Activated naive CD4-positive, alpha-beta T cell treated with anti-CD3 and anti-CD28 coated beads, Interleukin-2, amount 50 U/mL, for 72 hours (primary cell): ENCODE results near the gene ZNF26. TPM values are rescaled to one million over a fixed set of nuclear protein-coding genes. Genes with fewer than 3 reads are reported as not detected.
A peak's percentile ranks its signal among the peaks of the same experiment; 100 is the strongest.
"Not testable (repeated sequence)": the region's sequence is repeated elsewhere in the genome, so short reads cannot be mapped to it uniquely, and the experiment has no call there.

ENCODE experiments used
- ATAC-seq, 2 donors: fragments of 150-1000 bp; cut with Tn5 transposase; 2 replicates each; pipeline ENCODE4 v1.10.0; 2021; ENCODE audit warnings: mild to moderate bottlenecking in 2 of 2, moderate library complexity in 2 of 2
- DNase-seq, 2 donors: peaks; one replicate each; pipeline ENCODE4 v3.0.0; 2021 to 2022; ENCODE audit warnings: low spot score in 2 of 2
- H3K27ac Mint-ChIP-seq, 2 donors: one replicate each; pipeline ENCODE4 v1.8.0; 2022; ENCODE audit warnings: mild to moderate bottlenecking in 2 of 2, mixed read lengths in 2 of 2
- H3K36me3 Mint-ChIP-seq, 2 donors: one replicate each; pipeline ENCODE4 v1.8.0; 2022; ENCODE audit warnings: mixed read lengths in 2 of 2
- H3K9me3 Mint-ChIP-seq, 2 donors: one replicate each; pipeline ENCODE4 v1.8.0; 2022; ENCODE audit warnings: mixed read lengths in 2 of 2
- total RNA-seq, 2 donors: library from RNA; stranded (reverse); gene quantifications; one replicate each; pipeline ENCODE4 v1.2.3, GENCODE V29; 2022

ZNF26 gene, protein sequence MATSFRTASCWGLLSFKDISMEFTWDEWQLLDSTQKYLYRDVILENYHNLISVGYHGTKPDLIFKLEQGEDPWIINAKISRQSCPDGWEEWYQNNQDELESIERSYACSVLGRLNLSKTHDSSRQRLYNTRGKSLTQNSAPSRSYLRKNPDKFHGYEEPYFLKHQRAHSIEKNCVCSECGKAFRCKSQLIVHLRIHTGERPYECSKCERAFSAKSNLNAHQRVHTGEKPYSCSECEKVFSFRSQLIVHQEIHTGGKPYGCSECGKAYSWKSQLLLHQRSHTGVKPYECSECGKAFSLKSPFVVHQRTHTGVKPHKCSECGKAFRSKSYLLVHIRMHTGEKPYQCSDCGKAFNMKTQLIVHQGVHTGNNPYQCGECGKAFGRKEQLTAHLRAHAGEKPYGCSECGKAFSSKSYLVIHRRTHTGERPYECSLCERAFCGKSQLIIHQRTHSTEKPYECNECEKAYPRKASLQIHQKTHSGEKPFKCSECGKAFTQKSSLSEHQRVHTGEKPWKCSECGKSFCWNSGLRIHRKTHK
- total RNA-seq, result 10 to 100 TPM; 13.0 to 22.3 TPM

DNA sequence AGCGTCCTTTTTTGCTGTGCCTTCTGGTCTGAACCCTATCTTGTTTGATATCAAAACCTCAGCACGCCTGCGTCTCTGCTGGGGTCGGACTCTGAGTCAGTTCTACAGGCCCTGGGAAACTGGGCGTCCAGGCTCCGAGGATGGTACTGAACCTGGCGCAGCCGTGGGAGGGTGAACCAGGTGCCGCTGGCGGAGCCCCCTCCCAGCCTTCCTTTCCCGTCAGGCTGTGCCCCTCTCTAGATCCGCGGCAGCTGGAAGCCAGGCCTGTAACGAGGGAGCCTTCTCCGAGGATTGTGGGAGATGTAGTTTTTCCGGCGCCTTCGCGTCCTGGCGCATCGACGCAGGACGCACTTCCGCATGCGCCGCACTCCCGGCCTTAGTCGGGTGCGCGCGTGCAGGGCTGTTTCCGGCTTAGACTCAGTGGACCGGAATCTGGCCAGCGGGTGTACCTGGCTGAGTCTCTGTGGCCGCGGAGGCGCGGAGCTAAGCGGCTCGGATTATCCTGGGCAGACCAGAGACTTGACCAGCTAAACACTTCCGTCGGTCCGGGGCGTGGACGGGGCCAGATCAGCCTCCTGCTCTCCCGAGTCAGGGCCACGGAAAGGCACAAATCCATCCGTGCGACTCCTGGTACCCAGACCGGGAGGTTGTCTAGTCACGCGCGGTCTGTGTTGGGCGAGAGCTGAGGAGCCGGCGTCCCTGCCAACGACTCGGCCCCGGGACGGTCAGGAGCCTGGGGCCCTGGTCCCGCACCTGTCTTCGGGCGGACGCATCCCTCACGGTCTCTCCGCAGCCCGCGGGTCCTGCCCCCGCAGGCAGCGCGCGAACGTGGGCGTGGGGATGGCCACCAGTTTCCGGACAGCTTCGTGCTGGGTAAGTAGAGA lies at the start of gene ZNF26:
ZNF26 (plus strand) TSS at position 367 of the 884 bp plus-strand sequence; CDS start at position 841, 474 bp downstream.
- DNase-seq (peak; percentile 80 to 90), ATAC-seq (peak; percentile 98 to 99)
- Mint-ChIP-seq H3K9me3 (peaks cover 24 to 32% of the 10 kb centered on the region in 2 donors), H3K36me3 (peaks cover 50 to 66% of the 10 kb centered on the region in 2 donors), H3K27ac (peak within 1 kb of the TSS; percentile 94)

DNA sequence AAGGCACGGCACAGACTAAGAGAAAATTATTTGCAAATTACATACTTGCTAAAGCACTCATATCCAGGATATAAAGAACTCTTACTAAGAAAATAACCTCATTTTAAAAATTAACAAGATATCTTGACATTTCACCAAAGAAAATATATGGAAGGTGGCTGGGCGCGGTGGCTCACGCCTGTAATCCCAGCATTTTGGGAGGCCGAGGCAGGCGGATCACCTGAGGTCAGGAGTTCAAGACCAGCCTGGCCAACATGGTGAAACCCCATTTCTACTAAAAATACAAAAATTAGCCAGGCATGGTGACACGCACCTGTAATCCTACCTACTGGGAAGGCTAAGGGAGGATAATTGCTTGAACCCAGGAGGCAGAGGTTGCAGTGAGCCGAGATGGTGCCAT lies 49.2 kb upstream of the ZNF26 start:
- H3K36me3 Mint-ChIP-seq, result peaks cover 61 to 75% of the 10 kb centered on the region in 2 donors
- not testable (repeated sequence) for H3K27ac Mint-ChIP-seq, DNase-seq, ATAC-seq
- peaks cover 33 to 37% of the 10 kb centered on the region in 2 donors for H3K9me3 Mint-ChIP-seq

DNA sequence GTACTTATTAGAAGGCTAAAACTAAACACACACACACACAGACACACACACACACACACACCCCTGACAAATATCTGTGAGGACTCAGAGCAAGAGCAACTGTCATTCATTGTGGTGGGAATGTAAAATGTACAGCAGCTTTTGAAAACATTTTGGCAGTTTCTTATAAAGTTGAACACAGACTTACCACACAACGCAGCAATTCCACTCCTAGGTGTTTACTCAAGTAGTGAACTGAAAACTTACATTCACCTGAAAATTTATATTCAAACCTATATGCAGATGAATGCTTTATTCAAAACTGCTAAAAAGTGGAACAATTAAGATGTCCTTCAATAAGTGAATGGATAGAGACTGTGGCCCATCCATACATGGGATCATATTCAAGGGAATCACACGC lies 48.7 kb upstream of the ZNF26 start:
- DNase-seq, result no peak

DNA sequence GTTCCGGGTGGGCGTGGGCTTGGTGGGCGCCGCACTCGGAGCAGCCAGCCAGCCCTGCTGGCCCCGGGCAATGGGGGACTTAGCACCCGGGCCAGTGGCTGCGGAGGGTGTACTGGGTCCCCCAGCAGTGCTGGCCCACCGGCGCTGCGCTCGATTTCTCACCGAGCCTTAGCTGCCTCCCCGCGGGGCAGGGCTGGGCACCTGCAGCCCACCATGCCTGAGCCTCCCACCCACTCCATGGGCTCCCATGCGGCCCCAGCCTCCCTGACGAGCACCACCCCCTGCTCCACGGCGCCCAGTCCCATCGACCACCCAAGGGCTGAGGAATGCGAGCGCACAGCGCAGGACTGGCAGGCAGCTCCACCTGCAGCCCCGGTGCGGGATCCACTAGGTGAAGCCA lies 47.4 kb upstream of the ZNF26 start:
- H3K36me3 Mint-ChIP-seq, result peaks cover 59 to 75% of the 10 kb centered on the region in 2 donors
- H3K9me3 Mint-ChIP-seq, result peaks cover 37 to 40% of the 10 kb centered on the region in 2 donors
- ATAC-seq, DNase-seq, H3K27ac Mint-ChIP-seq: not testable (repeated sequence)

More for the DNA sequence above, 48.7 kb upstream of the ZNF26 start:
- H3K36me3 Mint-ChIP-seq, result peaks cover 61 to 75% of the 10 kb centered on the region in 2 donors
- H3K9me3 Mint-ChIP-seq, result peaks cover 37 to 40% of the 10 kb centered on the region in 2 donors
- no peak for ATAC-seq
- no peak overlapping the region for H3K27ac Mint-ChIP-seq

DNA sequence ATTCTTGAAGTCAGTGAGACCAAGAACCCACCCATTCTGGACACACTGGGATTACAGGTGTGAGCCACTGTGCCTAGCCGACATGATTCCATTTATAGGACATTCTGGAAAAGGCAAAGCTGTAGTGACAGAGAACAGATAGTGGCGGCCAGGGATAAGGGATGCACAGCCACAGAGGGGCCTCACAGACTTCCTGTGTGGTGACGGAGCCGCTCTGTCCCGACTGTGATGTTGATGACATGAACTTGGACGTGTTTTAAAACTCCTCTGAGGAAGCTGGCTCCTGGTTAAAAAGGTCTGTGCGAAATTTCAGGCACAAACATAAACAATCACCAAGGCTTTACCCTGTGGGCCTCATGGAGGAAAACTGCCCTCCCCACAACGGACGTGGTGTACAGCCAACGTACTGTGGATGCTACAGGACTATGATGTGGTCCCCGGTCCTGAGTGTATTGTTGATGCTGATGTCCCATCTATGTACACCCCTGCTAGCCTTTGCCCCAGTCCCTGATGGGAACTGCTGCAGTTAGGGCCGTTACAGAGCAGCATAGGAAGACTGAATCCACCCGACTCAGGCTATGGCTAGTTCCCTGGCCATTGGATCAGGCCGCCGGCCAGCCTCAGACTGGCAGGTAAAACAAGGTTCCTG lies 46.0 kb upstream of the ZNF26 start:
- DNase-seq (no peak), ATAC-seq (no peak)
- Mint-ChIP-seq H3K36me3 (peaks cover 62 to 75% of the 10 kb centered on the region in 2 donors), H3K27ac (no peak overlapping the region), H3K9me3 (peaks cover 29 to 33% of the 10 kb centered on the region in 2 donors)

DNA sequence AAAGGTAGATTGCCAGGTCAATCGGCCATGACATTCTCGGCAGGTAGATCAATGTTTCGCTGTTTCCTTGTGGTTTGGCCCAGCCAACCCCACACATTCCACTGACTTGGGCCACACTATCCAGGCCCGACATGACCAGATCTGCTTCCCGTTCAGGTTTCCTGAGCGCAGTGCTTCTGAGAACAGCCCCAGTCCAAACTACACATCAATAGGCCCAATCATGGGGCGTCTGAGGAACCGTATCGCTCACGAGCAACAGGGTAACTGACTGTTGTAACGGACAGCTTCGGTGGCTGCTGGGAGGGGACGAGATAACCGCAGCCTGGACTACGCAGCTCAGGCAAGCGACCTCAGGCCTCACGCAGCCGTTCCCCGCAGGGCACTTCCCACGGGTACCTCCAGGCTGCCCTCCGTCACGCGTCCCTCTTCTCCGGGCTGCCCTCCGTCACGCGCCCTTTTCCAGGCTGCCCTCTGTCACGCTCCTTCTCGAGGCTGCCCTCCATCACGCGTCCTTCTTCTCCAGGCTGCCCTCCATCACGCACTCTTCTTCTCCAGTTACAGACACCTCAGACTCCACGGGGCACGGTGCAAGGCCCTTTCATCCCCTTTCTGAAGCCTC lies 44.7 kb upstream of the ZNF26 start:
- Mint-ChIP-seq H3K9me3 (peaks cover 29 to 33% of the 10 kb centered on the region in 2 donors), H3K36me3 (peaks cover 67 to 77% of the 10 kb centered on the region in 2 donors), H3K27ac (no peak overlapping the region)
- ATAC-seq (no peak), DNase-seq (no peak)

DNA sequence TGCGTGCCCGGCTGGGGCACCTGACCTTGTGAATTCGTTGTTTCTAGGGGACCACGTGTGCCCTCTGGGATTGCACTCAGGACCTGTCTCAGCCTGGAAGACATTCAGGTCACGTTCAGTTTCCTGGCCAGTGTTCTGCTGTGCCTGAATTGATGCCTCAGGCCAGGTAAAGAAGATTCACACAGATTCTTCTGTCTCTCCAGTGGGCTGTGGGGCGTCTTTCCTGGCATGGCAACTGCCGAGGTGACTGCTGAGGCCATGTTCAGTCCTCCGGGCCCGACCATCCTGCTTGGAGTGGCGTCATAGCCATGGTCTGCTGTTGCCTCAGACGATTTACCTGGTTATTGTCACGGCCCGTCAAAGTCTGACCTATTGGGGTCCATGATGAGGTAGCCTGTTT lies 43.6 kb upstream of the ZNF26 start:
- Mint-ChIP-seq H3K27ac (no peak overlapping the region), H3K9me3 (peaks cover 27% of the 10 kb centered on the region in 2 donors), H3K36me3 (peaks cover 65 to 78% of the 10 kb centered on the region in 2 donors)
- DNase-seq (no peak), ATAC-seq (no peak)

DNA sequence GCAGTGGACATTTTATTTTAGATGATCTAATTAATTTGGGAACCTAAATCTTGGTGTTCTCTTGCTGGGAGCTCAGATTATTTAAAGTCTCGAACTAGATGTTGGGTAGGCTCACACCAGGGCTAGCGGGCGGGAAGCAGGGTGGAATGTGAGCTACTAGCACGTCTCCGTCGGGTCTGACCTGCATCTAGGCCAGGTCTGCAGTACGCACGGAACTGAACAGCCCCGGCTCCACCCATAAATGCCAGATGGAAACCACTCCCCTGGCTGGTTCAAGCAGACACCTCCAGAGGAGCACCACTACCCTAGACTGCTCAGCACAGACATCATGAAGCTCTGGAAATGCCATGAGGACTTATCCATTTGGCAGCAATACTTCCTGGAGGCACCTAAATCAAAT lies 40.4 kb upstream of the ZNF26 start:
- Mint-ChIP-seq H3K27ac (no peak overlapping the region), H3K9me3 (peaks cover 26 to 36% of the 10 kb centered on the region in 2 donors), H3K36me3 (peaks cover 61 to 70% of the 10 kb centered on the region in 2 donors)
- no peak for ATAC-seq
- DNase-seq, result no peak

DNA sequence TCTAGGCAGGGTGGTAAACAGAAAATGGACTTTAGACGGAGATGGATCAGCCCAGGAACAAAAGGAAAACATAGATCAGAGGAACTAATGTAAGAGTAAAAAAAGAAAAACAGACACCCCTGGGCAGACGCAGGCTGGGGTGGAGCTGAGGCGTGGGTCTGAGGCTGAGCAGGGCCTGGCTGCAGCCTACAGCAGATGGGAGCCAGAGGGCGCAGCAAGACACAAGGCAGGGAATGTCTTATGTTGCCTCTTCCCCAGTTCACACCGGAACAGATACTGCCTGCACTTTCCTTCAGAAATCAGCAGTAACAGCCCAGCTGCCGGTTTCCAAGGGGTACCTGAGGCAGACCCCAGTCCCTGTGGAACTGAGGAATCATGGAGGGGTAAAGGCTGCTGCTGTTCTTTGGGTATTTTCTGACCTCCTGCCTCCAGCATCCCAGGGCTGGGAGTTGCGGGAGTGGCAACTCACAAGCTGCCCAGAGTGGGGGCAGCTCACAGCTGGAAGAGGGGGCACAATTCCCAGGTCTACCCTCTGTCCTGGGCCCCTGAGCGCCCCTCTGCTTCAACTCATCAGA lies 39.8 kb upstream of the ZNF26 start:
- no peak for DNase-seq
- Mint-ChIP-seq H3K9me3 (peaks cover 22 to 32% of the 10 kb centered on the region in 2 donors), H3K36me3 (peaks cover 56 to 64% of the 10 kb centered on the region in 2 donors), H3K27ac (no peak overlapping the region)
- ATAC-seq, result no peak

DNA sequence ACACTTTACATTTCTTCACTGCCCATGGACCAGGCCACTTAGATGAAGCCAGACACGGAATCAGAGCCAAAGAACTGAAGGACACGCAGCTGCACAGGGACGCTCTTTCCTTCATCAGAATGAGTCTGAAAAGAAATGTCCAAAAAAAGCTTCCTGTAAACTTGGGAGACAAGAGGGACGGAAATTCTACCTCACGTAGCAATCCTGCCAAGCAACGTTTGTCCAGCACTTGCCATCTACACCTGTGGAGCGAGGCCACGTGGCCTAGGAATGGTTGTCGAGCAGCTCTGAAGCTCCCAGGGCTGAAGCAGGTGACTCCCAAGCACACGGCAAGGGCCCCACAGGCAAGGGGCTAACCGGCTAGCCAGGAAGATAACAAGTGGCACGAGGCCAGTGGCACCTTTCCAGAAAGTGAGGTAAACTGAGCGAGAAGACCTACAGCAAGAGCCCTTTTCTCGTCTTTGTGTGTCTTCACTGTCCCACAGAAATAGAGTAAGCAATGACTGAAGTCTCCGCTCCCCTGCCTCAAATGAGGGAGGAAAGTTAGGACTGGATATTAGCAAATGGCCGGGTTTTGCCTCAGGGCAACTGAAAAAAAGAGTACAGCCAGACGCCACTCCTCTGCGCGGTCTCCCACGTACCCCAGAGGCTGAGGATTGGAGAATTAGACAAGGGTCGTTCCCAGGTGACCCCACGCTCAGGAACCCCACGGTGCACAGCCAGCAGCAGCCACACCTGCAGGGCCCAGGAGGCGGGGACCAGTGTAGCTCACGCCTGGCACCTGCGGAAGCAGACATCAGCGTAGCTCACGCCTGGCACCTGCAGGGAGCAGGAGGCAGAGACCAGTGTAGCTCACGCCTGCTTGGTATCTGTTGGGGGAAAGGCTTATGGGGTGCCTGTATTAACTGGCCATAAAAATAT lies 37.8 kb upstream of the ZNF26 start:
- H3K9me3 Mint-ChIP-seq, result peaks cover 13 to 23% of the 10 kb centered on the region in 2 donors
- H3K27ac Mint-ChIP-seq, result no peak overlapping the region
- peaks cover 47 to 48% of the 10 kb centered on the region in 2 donors for H3K36me3 Mint-ChIP-seq
- DNase-seq (no peak), ATAC-seq (no peak)

DNA sequence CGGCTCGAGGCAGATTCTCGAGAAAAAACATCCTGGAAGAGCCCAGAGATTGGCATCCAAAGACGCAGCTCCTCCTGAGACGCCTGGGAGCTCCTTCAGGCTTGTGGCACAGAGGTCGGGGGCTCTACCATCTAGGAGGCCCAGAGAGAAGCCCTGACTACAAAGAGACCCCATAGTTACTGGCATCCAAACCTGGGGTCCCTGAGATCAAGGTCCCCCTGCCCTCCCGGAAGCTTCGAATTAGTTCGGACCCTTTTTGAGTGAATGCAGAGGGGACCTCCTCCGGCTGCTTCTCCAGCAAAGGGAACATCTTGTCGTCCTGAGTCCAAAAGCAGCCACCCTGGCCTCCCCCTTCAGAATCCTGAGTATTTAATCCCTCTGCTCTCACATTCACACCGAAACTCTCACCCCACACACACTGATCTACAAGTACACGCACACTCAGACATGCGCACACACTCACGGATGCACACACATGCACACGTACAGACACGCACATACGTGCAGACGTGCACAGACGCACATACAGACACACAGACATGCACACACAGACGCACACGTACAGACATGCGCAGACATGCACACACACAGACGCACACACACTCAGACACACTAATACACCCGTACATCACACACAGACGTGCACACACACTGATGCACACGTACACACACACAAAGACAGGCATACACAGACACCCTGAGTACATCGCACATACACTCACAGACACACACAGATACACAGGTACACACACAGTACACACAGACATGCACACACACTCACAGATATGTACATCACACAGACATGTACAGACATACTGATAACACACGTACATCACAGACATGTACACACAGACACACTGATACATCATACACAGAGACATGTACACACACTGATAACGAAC lies 36.0 kb upstream of the ZNF26 start:
- Mint-ChIP-seq H3K9me3 (peaks cover 13 to 35% of the 10 kb centered on the region in 2 donors), H3K36me3 (peaks cover 35 to 48% of the 10 kb centered on the region in 2 donors), H3K27ac (no peak overlapping the region)
- no peak for ATAC-seq
- no peak for DNase-seq

DNA sequence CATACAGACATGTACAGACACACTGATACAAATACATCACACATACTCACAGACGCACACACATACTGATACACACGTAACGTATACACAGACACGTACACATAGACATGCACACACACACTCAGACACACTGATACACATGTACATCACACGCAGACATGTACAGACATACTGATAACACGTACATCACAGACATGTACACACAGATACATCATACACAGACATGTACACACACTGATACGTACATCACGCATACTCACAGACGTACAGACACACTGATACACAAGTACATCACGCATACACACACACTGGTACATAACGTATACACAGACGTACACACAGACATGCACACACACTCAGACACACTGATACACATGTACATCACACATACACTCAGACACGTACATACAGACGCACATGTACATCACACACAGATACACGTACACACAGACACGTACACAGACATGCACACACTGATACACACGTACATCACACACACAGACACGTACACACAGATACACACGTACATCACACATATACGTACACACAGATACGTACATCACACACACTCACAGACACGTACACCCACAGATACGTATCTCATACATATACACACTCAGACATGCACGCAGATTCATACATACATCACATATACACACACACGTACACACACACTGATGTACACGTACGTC lies 35.2 kb upstream of the ZNF26 start:
- ATAC-seq (no peak), DNase-seq (no peak)
- Mint-ChIP-seq H3K9me3 (peaks cover 7 to 30% of the 10 kb centered on the region in 2 donors), H3K27ac (no peak overlapping the region), H3K36me3 (peaks cover 27 to 41% of the 10 kb centered on the region in 2 donors)

DNA sequence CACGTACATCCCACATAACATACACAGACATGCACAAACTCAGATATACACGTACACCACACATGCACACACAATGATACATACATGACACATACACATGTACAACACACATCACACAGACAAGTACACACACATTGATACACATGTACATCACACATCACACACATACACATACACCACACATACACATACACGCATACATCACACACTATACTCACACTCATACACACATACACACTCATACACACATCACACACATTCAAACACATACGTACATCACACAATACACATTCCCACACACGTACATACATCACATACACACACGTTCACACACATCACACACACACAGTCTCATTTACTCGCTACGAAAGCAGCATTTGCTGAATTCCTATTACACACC lies 34.5 kb upstream of the ZNF26 start:
- peaks cover 4 to 28% of the 10 kb centered on the region in 2 donors for H3K9me3 Mint-ChIP-seq
- ATAC-seq, result no peak
- H3K36me3 Mint-ChIP-seq, result peaks cover 25 to 40% of the 10 kb centered on the region in 2 donors
- H3K27ac Mint-ChIP-seq, result no peak overlapping the region
- no peak for DNase-seq
